ENCODE measurements around the gene AKAP13.

The AKAP13 gene

GRCh38 chr15:85499371-85499887 is 119.0 kb downstream of the AKAP13 start:
- H3K36me3 ChIP-seq (ENCODE audit: control insufficient read depth, insufficient read depth, low read length) = no peaks in the 10 kb centered on the region
- H3K27me3 ChIP-seq (ENCODE audit: control insufficient read depth, insufficient read depth, low read length) = no peaks in the 10 kb centered on the region
- no peak overlapping the region for H3K9ac ChIP-seq (ENCODE audit: low read depth, low read length)
- peaks cover 10% of the 10 kb centered on the region for H3K4me1 ChIP-seq (ENCODE audit: control insufficient read depth, insufficient read depth, low read length)
- no peaks in the 10 kb centered on the region for H3K9me3 ChIP-seq (ENCODE audit: control insufficient read depth, insufficient read depth, low read length)
- no peak overlapping the region for H3K4me3 ChIP-seq (ENCODE audit: low read depth, low read length)

DNA sequence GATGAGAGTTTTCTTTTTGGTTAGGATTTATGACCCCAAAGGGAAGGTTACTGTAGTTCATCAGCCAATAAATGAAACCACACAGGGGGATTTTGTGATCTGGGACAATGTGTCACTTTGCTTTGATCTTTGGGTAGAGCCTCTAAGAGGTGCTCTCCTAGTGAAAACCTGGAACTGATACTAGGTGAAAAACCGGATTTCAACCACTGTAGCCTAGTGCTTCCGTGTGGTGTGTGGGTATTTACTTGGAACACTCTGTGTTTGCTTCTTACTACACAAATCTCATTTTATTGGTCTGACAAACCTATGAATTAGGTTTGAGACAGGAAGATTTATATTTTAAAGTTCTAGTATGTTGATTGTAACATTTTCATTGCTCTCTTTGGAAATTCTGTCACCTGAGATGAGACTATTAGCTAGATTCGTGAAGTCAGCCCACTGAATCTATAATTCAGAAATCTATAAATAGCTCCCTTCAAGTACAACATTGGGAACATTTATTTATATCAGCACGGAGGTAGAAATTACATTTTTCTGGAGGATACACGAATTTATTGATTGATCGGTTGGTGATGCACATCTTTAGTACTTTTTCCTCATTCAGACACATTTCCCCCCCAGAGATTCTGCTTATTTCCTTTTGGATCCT is 119.8 kb downstream of the AKAP13 start:
- Histone ChIP-seq H3K9me3 (ENCODE audit: control insufficient read depth, insufficient read depth, low read length) (no peaks in the 10 kb centered on the region), H3K36me3 (ENCODE audit: control insufficient read depth, insufficient read depth, low read length) (no peaks in the 10 kb centered on the region), H3K4me3 (ENCODE audit: low read depth, low read length) (no peak overlapping the region), H3K4me1 (ENCODE audit: control insufficient read depth, insufficient read depth, low read length) (peaks cover 10% of the 10 kb centered on the region), H3K27me3 (ENCODE audit: control insufficient read depth, insufficient read depth, low read length) (no peaks in the 10 kb centered on the region), H3K9ac (ENCODE audit: low read depth, low read length) (no peak overlapping the region)

- H3K27me3 ChIP-seq (ENCODE audit: control insufficient read depth, insufficient read depth, low read length) = no peaks in the 10 kb centered on the region
- H3K4me3 ChIP-seq (ENCODE audit: low read depth, low read length) = no peak overlapping the region
- H3K36me3 ChIP-seq (ENCODE audit: control insufficient read depth, insufficient read depth, low read length) = no peaks in the 10 kb centered on the region
- H3K9me3 ChIP-seq (ENCODE audit: control insufficient read depth, insufficient read depth, low read length) = no peaks in the 10 kb centered on the region
- no peak overlapping the region for H3K9ac ChIP-seq (ENCODE audit: low read depth, low read length)
- peaks cover 9% of the 10 kb centered on the region for H3K4me1 ChIP-seq (ENCODE audit: control insufficient read depth, insufficient read depth, low read length)
Observed at GRCh38 chr15:85500729-85501128, 120.3 kb downstream of the AKAP13 start.

DNA sequence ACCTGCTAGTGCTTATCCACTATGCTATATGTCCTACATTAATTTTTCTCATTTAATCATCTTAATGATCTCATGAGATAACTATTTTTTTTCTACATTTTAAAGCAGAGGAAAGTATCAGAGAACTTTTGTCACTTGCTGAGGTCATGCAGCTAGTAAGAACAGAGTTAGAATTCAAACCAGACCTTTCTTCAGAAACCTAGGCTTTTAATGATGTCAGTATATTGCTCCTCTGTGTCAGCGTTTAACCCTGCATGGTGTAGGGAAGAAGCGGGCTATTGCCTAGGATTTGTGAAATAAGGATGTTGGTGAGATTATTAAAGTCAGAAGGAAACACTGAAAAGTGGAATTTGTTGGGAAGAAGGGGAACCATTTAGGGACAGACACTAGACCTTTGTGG is 121.2 kb downstream of the AKAP13 start:
- Histone ChIP-seq H3K9ac (ENCODE audit: low read depth, low read length) (no peak overlapping the region), H3K4me1 (ENCODE audit: control insufficient read depth, insufficient read depth, low read length) (peaks cover 7% of the 10 kb centered on the region), H3K27me3 (ENCODE audit: control insufficient read depth, insufficient read depth, low read length) (no peaks in the 10 kb centered on the region), H3K36me3 (ENCODE audit: control insufficient read depth, insufficient read depth, low read length) (no peaks in the 10 kb centered on the region), H3K4me3 (ENCODE audit: low read depth, low read length) (no peak overlapping the region), H3K9me3 (ENCODE audit: control insufficient read depth, insufficient read depth, low read length) (no peaks in the 10 kb centered on the region)

GRCh38 chr15:85503151-85503799 is 122.9 kb downstream of the AKAP13 start:
- H3K9ac ChIP-seq (ENCODE audit: low read depth, low read length) = no peak overlapping the region
- H3K36me3 ChIP-seq (ENCODE audit: control insufficient read depth, insufficient read depth, low read length) = no peaks in the 10 kb centered on the region
- no peaks in the 10 kb centered on the region for H3K9me3 ChIP-seq (ENCODE audit: control insufficient read depth, insufficient read depth, low read length)
- H3K27me3 ChIP-seq (ENCODE audit: control insufficient read depth, insufficient read depth, low read length) = no peaks in the 10 kb centered on the region
- peaks cover 7% of the 10 kb centered on the region for H3K4me1 ChIP-seq (ENCODE audit: control insufficient read depth, insufficient read depth, low read length)
- no peak overlapping the region for H3K4me3 ChIP-seq (ENCODE audit: low read depth, low read length)

- Histone ChIP-seq H3K4me1 (ENCODE audit: control insufficient read depth, insufficient read depth, low read length) (no peaks in the 10 kb centered on the region), H3K36me3 (ENCODE audit: control insufficient read depth, insufficient read depth, low read length) (no peaks in the 10 kb centered on the region), H3K9ac (ENCODE audit: low read depth, low read length) (no peak overlapping the region), H3K4me3 (ENCODE audit: low read depth, low read length) (no peak overlapping the region), H3K27me3 (ENCODE audit: control insufficient read depth, insufficient read depth, low read length) (no peaks in the 10 kb centered on the region), H3K9me3 (ENCODE audit: control insufficient read depth, insufficient read depth, low read length) (no peaks in the 10 kb centered on the region)
Observed at GRCh38 chr15:85504749-85505676, 124.6 kb downstream of the AKAP13 start.

DNA sequence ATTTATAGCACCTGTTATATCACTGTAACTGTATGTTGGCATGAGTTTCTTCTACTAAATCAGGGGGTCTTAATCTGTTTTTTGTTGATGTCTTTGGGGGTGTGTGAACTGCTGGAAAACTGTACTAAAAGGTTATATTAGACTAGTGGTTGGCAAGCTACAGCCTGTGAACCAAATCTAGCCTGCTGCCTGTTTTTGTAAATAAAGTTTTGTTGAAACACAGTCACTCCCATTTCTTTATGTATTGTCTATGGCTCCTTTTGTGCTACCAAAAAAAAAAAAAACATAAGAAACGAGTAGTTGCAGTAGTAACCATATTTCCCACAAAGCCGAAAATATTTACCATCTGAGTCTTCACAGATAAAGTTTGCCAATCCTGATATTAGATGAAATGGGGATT is 126.7 kb downstream of the AKAP13 start:
- Histone ChIP-seq H3K9me3 (ENCODE audit: control insufficient read depth, insufficient read depth, low read length) (no peaks in the 10 kb centered on the region), H3K4me3 (ENCODE audit: low read depth, low read length) (no peak overlapping the region), H3K4me1 (ENCODE audit: control insufficient read depth, insufficient read depth, low read length) (peaks cover 1% of the 10 kb centered on the region), H3K9ac (ENCODE audit: low read depth, low read length) (no peak overlapping the region), H3K27me3 (ENCODE audit: control insufficient read depth, insufficient read depth, low read length) (no peaks in the 10 kb centered on the region), H3K36me3 (ENCODE audit: control insufficient read depth, insufficient read depth, low read length) (no peaks in the 10 kb centered on the region)

DNA sequence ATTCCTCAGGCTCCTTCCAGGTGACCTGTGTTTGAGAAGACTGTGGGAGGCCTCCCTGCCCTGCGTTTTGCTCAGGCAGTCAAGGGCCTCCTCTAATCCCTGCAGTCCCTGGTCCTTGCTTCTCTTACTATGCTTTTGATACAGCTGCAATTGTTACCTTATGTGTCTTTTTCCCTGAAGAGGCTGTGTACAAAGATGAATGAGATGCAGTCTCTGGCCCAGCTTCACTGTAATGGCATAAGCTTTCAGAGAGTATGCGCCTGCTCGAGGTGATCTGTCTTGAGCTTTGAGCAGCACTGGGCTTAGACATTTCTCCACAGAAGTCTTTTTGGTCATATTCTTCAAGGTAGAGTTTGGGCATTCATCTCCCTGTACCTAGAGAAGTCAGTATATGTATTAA is 129.6 kb downstream of the AKAP13 start:
- no peaks in the 10 kb centered on the region for H3K9me3 ChIP-seq (ENCODE audit: control insufficient read depth, insufficient read depth, low read length)
- no peak overlapping the region for H3K4me3 ChIP-seq (ENCODE audit: low read depth, low read length)
- no peaks in the 10 kb centered on the region for H3K27me3 ChIP-seq (ENCODE audit: control insufficient read depth, insufficient read depth, low read length)
- H3K4me1 ChIP-seq (ENCODE audit: control insufficient read depth, insufficient read depth, low read length) = peaks cover 3% of the 10 kb centered on the region
- no peaks in the 10 kb centered on the region for H3K36me3 ChIP-seq (ENCODE audit: control insufficient read depth, insufficient read depth, low read length)
- H3K9ac ChIP-seq (ENCODE audit: low read depth, low read length) = no peak overlapping the region

DNA sequence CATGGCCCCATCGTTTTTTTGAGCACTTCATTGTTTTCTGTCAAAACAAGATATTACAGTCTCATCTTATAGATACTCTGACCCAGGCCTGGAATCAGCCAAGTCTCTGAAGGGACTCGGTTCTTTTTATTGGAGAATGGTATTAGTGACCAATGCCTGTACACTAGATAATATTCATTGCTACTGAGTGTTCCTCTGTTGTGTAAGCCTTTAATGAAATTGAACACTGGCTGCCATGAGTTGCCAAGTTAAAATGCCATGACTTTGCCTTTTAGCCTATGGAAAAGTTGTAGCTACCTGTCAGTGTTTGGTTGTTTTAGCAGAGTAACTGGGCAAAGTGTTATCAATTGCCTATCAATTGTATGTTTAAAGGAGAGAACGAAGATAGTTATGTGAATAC is 134.0 kb downstream of the AKAP13 start:
- Histone ChIP-seq H3K9ac (ENCODE audit: low read depth, low read length) (no peak overlapping the region), H3K27me3 (ENCODE audit: control insufficient read depth, insufficient read depth, low read length) (no peaks in the 10 kb centered on the region), H3K9me3 (ENCODE audit: control insufficient read depth, insufficient read depth, low read length) (no peaks in the 10 kb centered on the region), H3K36me3 (ENCODE audit: control insufficient read depth, insufficient read depth, low read length) (no peaks in the 10 kb centered on the region), H3K4me1 (ENCODE audit: control insufficient read depth, insufficient read depth, low read length) (peaks cover 15% of the 10 kb centered on the region), H3K4me3 (ENCODE audit: low read depth, low read length) (no peak overlapping the region)

DNA sequence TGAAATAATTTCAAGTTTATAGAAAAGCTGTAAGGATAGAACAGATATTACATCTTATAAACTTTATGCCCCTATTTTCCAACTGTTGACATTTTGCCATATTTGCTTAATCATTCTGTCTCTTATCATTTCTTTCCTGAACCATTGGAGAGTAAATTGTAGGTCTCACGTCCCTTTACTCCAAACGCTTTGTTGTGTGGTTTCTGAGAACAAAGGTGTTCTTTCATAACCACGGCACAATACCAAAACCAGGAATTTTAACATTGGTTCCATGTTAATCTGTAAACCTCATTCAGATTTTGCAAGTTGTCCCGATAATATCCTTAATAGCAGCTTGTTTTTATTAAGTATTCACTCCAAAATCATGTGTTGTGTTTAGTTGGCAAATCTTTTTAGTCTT is 134.8 kb downstream of the AKAP13 start:
- no peaks in the 10 kb centered on the region for H3K9me3 ChIP-seq (ENCODE audit: control insufficient read depth, insufficient read depth, low read length)
- H3K27me3 ChIP-seq (ENCODE audit: control insufficient read depth, insufficient read depth, low read length) = no peaks in the 10 kb centered on the region
- no peak overlapping the region for H3K9ac ChIP-seq (ENCODE audit: low read depth, low read length)
- H3K36me3 ChIP-seq (ENCODE audit: control insufficient read depth, insufficient read depth, low read length) = no peaks in the 10 kb centered on the region
- peaks cover 17% of the 10 kb centered on the region for H3K4me1 ChIP-seq (ENCODE audit: control insufficient read depth, insufficient read depth, low read length)
- H3K4me3 ChIP-seq (ENCODE audit: low read depth, low read length) = no peak overlapping the region

DNA sequence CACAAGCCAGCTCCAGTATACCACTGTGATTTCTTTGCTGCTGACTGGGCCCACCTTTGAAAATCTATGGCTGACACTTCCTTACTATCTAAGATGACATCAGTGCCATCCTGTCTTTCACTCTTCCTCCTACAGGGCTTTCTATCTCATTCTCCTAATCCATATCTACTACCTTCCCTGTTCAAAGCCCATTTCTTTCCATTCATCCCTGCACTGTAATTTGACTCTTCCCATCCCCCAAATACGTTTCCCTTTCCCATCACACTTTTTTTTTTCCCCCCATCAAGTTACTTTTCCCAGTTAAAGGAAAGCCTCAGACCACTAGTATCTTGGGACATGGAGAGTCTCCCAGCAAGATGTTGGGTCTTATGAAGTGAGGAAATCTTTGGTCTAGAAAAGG is 136.7 kb downstream of the AKAP13 start:
- Histone ChIP-seq H3K9me3 (ENCODE audit: control insufficient read depth, insufficient read depth, low read length) (no peaks in the 10 kb centered on the region), H3K4me1 (ENCODE audit: control insufficient read depth, insufficient read depth, low read length) (peaks cover 17% of the 10 kb centered on the region), H3K27me3 (ENCODE audit: control insufficient read depth, insufficient read depth, low read length) (no peaks in the 10 kb centered on the region), H3K36me3 (ENCODE audit: control insufficient read depth, insufficient read depth, low read length) (no peaks in the 10 kb centered on the region), H3K9ac (ENCODE audit: low read depth, low read length) (no peak overlapping the region), H3K4me3 (ENCODE audit: low read depth, low read length) (no peak overlapping the region)

All from iPS-15b (cell line).